Stimulated activated CD8-positive, alpha-beta memory T cell treated with anti-CD3 and anti-CD28 coated beads, Interleukin-12 subunit alpha, Interleukin-12 subunit beta, amount 100 ng/mL, for 24 hours (primary cell): Measurements from ENCODE around the gene CPNE7.

Experiments
- DNase-seq: peaks from one replicate; pipeline ENCODE4 v3.0.0-alpha.2; 2020; ENCODE audit errors: extremely low read depth

The CPNE7 gene

GRCh38 chr16:89602952-89603590 is 27.5 kb downstream of the CPNE7 start:
- DNase-seq: no peak

- no peak for DNase-seq
Measured at GRCh38 chr16:89604764-89605163, 29.2 kb downstream of the CPNE7 start.

DNA sequence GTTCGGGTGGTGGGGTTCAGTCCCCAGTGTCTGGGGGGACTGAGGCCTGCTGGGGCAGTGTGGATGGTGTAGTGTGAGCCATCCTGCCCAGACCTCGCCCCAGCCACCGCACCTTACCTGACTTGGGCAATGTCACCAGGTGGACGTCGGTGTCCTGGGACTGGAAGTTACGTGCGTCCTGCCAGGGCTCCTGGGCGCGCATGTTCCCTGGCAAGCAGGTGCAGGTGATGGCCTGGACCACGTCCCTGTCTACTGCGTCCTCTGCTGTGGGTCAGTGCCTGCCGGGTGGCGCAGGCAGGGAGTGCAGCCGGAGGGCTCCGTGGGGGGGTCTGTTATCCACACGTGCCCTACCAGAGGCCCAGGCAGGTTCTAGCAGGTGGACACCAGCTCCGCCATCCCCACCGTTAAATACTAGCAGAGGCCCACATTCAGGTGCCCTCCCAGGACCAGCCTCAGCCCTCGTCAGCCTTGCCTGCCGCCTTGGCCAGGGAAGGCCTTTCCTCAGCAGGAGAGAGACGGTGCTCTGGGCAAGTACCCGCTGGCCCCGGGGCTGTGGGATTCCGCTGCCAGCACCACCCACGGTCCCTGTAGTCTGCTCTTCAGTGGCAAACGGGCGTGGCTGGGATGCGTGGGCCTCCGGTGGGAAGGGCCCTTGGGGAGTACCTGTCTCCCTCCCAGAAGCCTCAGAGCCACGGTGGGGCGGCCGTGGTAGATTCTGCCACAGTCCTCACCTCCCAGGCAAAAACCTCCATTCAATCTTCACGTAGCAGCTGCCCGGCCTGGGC is 29.8 kb downstream of the CPNE7 start:
- no peak for DNase-seq

DNA sequence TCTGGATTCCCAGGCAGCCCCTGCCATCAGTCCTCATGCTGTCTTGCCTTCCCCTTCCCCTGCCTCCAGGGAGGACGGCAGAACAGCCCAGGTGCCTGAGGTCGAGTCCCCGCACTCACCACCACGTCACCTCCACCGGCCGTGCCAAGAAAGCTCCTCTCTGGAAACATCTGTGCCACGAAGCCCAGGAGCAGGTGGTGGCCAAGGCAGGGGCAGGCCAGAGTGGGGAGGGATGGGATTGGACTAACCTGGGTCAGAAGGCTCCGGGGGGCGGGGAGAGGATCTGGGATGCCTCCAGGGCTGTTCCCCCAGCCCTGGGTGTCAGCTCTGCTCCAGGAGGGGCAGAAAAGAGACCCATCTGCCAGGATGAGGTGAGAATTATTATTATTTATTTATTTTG is 30.4 kb downstream of the CPNE7 start:
- DNase-seq: no peak

GRCh38 chr16:89607453-89607852 is 31.9 kb downstream of the CPNE7 start:
- no peak for DNase-seq

DNA sequence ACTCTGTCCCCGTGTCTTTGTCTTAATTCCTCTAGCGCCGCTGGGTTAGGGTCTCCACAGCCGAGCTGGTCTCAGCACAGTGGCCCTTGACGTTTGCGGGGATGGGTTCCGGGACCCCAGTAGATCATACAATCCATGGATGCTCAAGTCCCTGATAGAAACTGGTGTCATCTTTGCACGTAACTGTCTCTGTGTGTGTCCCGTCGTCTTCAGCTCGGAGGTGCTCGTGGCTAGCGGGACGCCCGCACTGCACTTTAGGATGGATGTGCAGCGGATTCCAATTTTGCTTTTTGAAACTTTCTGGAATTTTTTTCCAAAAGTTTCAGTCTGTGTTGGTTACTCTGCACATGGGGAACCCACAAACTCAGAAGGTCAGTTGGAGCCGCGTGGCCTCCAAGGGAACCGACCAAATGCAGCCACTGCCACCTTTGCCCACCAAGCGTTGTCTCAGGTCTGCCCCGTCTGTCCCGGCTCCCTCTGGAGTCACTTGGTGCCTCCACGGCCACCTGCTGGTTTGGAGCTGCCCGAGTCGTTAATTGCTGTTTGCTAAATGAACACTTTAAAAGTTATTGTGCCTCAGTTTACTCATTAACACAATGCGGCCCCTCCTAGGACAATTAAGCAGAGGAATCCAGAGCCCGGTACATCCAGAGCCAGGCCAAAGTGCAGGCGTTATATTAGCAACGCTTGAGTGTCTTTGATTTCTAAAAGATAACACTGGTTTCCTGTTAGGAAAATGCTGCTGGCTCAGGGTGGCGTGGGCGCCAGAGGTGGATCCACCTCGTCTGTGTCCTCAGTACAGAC is 32.6 kb downstream of the CPNE7 start:
- DNase-seq: no peak

GRCh38 chr16:89610108-89610453 is 34.5 kb downstream of the CPNE7 start:
- DNase-seq: no peak

GRCh38 chr16:89612415-89613166 is 37.0 kb downstream of the CPNE7 start:
- no peak for DNase-seq

- DNase-seq: no peak
Measured at GRCh38 chr16:89613231-89613953, 37.8 kb downstream of the CPNE7 start, which contains the start of gene DPEP1. Gene DPEP1 (plus strand): TSS chr16:89613642. CDS start chr16:89630411, 16,769 bp downstream.

DNA sequence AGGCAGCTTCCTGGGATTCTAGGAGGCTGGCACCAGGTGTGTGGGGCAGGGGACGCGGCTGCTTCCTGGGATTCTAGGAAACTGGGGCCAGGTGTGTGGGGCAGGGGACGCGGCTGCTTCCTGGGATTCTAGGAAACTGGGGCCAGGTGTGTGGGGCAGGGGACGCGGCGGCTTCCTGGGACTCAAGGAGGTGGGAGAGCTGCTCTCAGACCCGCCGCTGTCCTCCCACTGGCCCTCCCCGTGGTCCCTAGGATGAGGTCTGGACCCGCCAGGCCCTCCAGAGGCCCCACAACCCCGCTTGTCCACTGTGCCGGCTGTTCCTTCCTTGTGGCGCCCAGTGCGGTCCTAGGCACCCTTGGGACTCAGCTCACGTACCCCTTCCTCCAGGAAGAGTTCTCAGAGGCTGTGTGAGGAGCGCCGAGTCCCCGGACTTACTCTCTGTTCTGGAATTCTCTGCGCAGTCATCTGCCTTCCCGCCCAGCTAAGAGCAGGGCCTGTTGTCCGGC is 38.4 kb downstream of the CPNE7 start:
- no peak for DNase-seq

DNA sequence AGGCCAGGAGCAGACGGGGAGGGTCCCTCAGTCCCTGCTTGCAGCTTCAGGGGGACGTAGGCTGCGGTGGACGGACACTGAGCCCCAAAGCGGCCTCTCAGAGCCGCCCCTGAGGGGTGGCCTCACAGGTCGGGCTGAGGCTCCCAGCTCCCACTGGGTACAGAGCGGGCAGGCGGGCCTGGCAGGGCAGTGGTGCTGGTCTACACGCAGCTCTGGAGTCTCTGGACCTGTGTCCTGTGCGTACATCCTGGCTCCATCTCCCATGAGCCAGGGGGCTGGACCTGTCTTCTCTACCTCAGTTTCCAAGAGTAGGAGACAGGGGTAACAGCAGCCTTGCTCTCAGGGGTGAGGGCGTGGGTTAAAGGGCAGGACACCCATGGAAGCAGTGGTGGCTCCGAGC is 39.6 kb downstream of the CPNE7 start:
- no peak for DNase-seq

DNA sequence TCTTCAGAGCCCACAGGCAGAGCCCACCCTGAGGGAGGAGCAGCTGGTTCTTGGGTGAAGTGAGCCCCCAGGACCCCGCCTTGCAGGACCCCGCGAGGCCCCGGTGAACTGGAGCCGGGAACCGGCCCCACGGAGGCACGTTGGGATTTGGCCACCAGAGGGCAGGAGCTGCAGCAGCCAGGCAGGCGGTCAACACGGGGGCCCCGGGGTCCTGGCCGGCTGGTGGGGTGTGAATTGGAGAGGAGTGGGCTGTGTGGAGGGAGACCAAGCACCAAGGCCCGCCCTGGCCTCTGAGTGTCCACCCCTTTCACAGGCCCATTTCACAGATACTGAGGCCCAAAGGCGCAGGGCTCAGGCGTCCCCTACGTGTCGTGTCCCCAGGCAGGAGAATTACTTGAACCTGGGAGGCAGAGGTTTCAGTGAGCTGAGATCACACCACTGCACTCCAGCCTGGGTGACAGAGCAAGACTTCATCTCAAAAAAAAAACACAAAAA is 40.1 kb downstream of the CPNE7 start:
- no peak for DNase-seq

DNA sequence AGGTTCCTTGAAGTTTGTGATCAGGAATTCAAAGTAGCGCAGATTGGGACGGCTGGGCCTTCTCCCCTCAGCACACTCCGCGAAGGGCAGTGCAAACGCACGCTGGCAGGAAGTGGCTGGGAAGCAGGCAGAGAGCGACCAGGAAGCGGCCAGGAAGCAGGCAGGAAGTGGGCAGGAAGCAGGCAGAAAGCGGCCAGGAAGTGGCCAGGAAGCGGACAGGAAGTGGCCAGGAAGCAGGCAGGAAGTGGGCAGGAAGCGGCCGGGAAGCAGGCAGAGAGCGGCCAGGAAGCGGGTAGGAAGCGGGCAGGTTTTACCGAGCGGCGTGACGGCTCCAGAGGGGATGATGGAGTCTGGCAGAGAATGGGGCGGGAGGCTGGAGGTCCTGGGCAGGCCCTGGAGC is 41.1 kb downstream of the CPNE7 start:
- no peak for DNase-seq

- DNase-seq: no peak
Measured at GRCh38 chr16:89617036-89617435, 41.5 kb downstream of the CPNE7 start.

- DNase-seq: no peak
Measured at GRCh38 chr16:89618109-89618998, 42.8 kb downstream of the CPNE7 start.

- DNase-seq: no peak
Measured at GRCh38 chr16:89619840-89620239, 44.3 kb downstream of the CPNE7 start.

DNA sequence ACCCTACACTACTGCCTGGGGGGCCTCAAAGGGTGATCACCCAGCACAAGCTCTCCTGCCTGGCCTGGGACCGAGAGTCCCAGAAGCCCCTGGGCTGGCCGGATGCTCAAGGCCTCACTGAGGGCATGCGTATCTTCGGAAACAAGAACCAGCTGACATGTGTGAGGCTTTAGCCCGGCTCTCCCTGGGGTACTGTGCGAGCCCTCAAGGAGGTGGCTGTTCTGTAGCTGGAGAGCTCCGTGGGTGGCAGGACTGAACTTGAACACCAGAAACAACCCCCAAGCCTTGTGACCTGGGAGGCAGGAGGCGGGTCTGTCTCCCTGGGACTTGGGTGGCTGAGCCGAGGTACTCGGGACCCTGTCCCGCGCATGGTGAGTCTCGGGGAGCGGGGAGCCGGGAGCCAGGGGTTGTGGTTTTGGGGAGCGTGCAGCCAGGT is 44.9 kb downstream of the CPNE7 start:
- DNase-seq: no peak

GRCh38 chr16:89621136-89621697 is 45.7 kb downstream of the CPNE7 start:
- DNase-seq: no peak

- no peak for DNase-seq
Measured at GRCh38 chr16:89621698-89622409, 46.3 kb downstream of the CPNE7 start.
